B cell (primary cell): Measurements from ENCODE around the gene CAMTA1. TPM values are rescaled to one million over a fixed set of nuclear protein-coding genes. Genes with fewer than 3 reads are reported as not detected.

Experiments used
- ATAC-seq: fragments of 200-7000 bp; cut with Tn5 transposase; one replicate; pipeline ENCODE4 v1.10.0; 2021; ENCODE audit warnings: low read depth, mild to moderate bottlenecking, moderate number of reproducible peaks, moderate library complexity
- CTCF ChIA-PET: fragments of 350-600 bp; sonication (Branson Sonifier 250); formaldehyde crosslinking; loops from one replicate; lab custom pipeline; 2021; ENCODE audit warnings: antibody characterized with exemption, inconsistent platforms; lab: Charles Lee
- POLR2A ChIA-PET: fragments of 350-600 bp; sonication (Branson Sonifier 250); formaldehyde crosslinking; loops from one replicate; lab custom pipeline; 2021; ENCODE audit warnings: antibody characterized with exemption; lab: Charles Lee
- DNase-seq: peaks from one replicate; pipeline ENCODE4 v3.0.0; 2013
- H2AFZ ChIP-seq: 2 replicates; pipeline ENCODE4 v1.6.1; 2012; ENCODE audit warnings: mild to moderate bottlenecking, low read depth, low read length; ENCODE audit not compliant: insufficient read depth, poor library complexity, severe bottlenecking
- H3K27ac ChIP-seq, 2 donors: 1 replicate in 1 of 2; 2 replicates in 1 of 2; pipeline ENCODE4 v1.5.1; 2012 to 2013; ENCODE audit warnings: low read length in 2 of 2, mild to moderate bottlenecking in 2 of 2, moderate library complexity in 1 of 2
- H3K27me3 ChIP-seq, 4 experiments: fragments of 200-600 bp in 1 of 4; sonication (generic) in 1 of 4; replicated peaks in 1 of 4; 1 replicate in 2 of 4; 2 replicates in 2 of 4; pipeline versions ENCODE4 v1.6.1 to v1.7.0; 2013 to 2016; ENCODE audit warnings: low read length in 3 of 4, mild to moderate bottlenecking in 2 of 4, mixed read lengths in 1 of 4, moderate library complexity in 1 of 4; ENCODE audit not compliant: insufficient read depth in 4 of 4, control insufficient read depth in 3 of 4; ENCODE audit errors: control extremely low read depth in 1 of 4
- H3K36me3 ChIP-seq, 2 experiments: replicated peaks in 1 of 2; 1 replicate in 1 of 2; 2 replicates in 1 of 2; pipeline versions ENCODE4 v1.6.1 to v1.7.1; 2013; ENCODE audit warnings: low read length in 1 of 2; ENCODE audit not compliant: insufficient read depth in 2 of 2, control insufficient read depth in 1 of 2; ENCODE audit errors: control extremely low read depth in 1 of 2, extremely low read depth in 1 of 2
- H3K4me1 ChIP-seq, 2 donors: fragments of 200-600 bp in 1 of 2; sonication (generic) in 1 of 2; 1 replicate in 1 of 2; 2 replicates in 1 of 2; pipeline versions ENCODE4 v1.5.1 to v1.6.1; 2013 to 2017; ENCODE audit warnings: low read length in 2 of 2; ENCODE audit not compliant: control insufficient read depth in 2 of 2, insufficient read depth in 2 of 2
- H3K4me2 ChIP-seq: replicated peaks from 2 replicates; pipeline ENCODE3; 2012; ENCODE audit warnings: mild to moderate bottlenecking, low read depth, low read length; ENCODE audit not compliant: poor library complexity, severe bottlenecking
- H3K4me3 ChIP-seq, 5 experiments: fragments of 200-600 bp in 1 of 5; sonication (generic) in 1 of 5; 1 replicate in 3 of 5; 2 replicates in 2 of 5; pipeline versions ENCODE4 v1.5.1 to v1.7.0; 2011 to 2016; ENCODE audit warnings: low read length in 4 of 5, mild to moderate bottlenecking in 4 of 5, low read depth in 2 of 5, control low read depth in 1 of 5, moderate library complexity in 1 of 5; ENCODE audit not compliant: insufficient read depth in 1 of 5; ENCODE audit errors: control extremely low read depth in 1 of 5, extremely low read depth in 1 of 5
- H3K79me2 ChIP-seq: fragments of 200-600 bp; sonication (generic); one replicate; pipeline ENCODE4 v1.6.0; 2016; ENCODE audit warnings: low read length; ENCODE audit not compliant: control insufficient read depth, insufficient read depth
- H3K9ac ChIP-seq: fragments of 200-600 bp; sonication (generic); 2 replicates; pipeline ENCODE4 v1.6.1; 2017; ENCODE audit warnings: mild to moderate bottlenecking, low read length, moderate library complexity
- H3K9me3 ChIP-seq, 3 donors: one replicate each; pipeline versions ENCODE4 v1.6.1 to v1.7.1; 2013; ENCODE audit warnings: low read length in 2 of 3; ENCODE audit not compliant: control insufficient read depth in 2 of 3, insufficient read depth in 1 of 3; ENCODE audit errors: control extremely low read depth in 1 of 3
- H4K20me1 ChIP-seq: 2 replicates; pipeline ENCODE4 v1.6.0; 2012; ENCODE audit warnings: mild to moderate bottlenecking, low read length; ENCODE audit not compliant: insufficient read depth, control insufficient read depth, poor library complexity, severe bottlenecking
- H3K27ac Mint-ChIP-seq: one replicate; pipeline ENCODE4 v1.8.0; 2021; ENCODE audit warnings: mixed read lengths
- H3K27me3 Mint-ChIP-seq: one replicate; pipeline ENCODE4 v1.8.0; 2021; ENCODE audit warnings: mixed read lengths
- H3K4me1 Mint-ChIP-seq: one replicate; pipeline ENCODE4 v1.8.0; 2021; ENCODE audit warnings: mixed read lengths
- H3K4me3 Mint-ChIP-seq: one replicate; pipeline ENCODE4 v1.8.0; 2021; ENCODE audit warnings: mixed read lengths
- H3K9me3 Mint-ChIP-seq: one replicate; pipeline ENCODE4 v1.8.0; 2022; ENCODE audit warnings: mixed read lengths; ENCODE audit not compliant: insufficient read depth
- EZH2 ChIP-seq: IDR thresholded peaks from 2 replicates; pipeline ENCODE4 v1.6.1; 2012; ENCODE audit warnings: borderline replicate concordance, low read depth, mild to moderate bottlenecking, moderate library complexity, low read length; ENCODE audit not compliant: insufficient read depth, poor library complexity, severe bottlenecking
- WGBS: methylation state at CpG from one replicate; pipeline ENCODE4 v1.1.5; 2013; ENCODE audit warnings: missing lambda C conversion rate; ENCODE audit not compliant: insufficient coverage; 5-methylcytosine and 5-hydroxymethylcytosine counted together
- intact Hi-C: fragments of 100-400 bp; cut with micrococcal nuclease; formaldehyde crosslinking; loops from one replicate; pipeline ENCODE4 v1.10.0; 2022
- polyA plus RNA-seq: library from polyadenylated mRNA; depleted of rRNA; stranded (reverse); fragments of >200 nt; gene quantifications from 2 replicates; pipeline ENCODE4 v1.2.3, GENCODE V29; 2012
- total RNA-seq, 2 donors: library from RNA; stranded (reverse); fragments of 120-200 nt in 1 of 2; gene quantifications; 1 replicate in 1 of 2; 2 replicates in 1 of 2; pipeline versions ENCODE4 v1.2.3 to v1.2.4, GENCODE V29; 2013 to 2022
- TF ChIP-seq, protein P1 (sequence below): fragments of 200-600 bp; IDR thresholded peaks from one replicate; pipeline ENCODE4 v1.8.0; 2022; ENCODE audit warnings: antibody characterized with exemption, mild to moderate bottlenecking

The CAMTA1 gene
- total and polyA plus RNA-seq, 2 donors (not counting 1 experiment from before 2014, with no cell fraction given) = 42.2 to 45.7 TPM

DNA sequence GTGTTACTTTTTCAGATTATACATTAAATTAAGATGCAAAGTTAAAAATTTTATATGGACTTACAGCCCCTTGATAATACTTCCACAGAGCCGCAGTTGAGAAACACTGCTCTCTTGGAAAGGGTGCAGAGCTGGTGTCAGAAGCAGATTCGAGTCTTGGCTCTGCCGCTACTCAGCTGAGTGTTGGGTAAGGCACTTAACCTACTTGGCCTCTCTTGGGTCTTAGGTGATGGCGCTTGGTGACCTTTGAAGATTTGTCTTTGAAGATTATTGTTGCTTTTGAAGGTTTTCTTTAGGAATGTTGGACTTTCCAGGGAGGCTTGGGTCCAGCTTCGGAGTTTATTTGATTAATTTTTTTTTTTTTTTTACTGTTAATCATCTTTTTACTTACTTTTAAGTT lies 48.5 kb downstream of the CAMTA1 start:
- H3K27me3 ChIP-seq = no peaks in the 10 kb centered on the region
- no peak overlapping the region for H3K27ac ChIP-seq
- H3K4me2 ChIP-seq = no peak overlapping the region
- DNase-seq (no peak), ATAC-seq (no peak)
- no peak overlapping the region for H2AFZ ChIP-seq
- POLR2A ChIA-PET = interaction anchor here (0.7 kb wide), 1 partner anchor 1007 kb away, joined by 3 read pairs; no protein-coding TSS in a partner anchor
- Mint-ChIP-seq H3K9me3 (no peaks in the 10 kb centered on the region), H3K4me3 (no peak overlapping the region), H3K4me1 (peaks cover 3% of the 10 kb centered on the region), H3K27me3 (no peaks in the 10 kb centered on the region), H3K27ac (no peak overlapping the region)
- CTCF ChIA-PET = interaction anchor here (2.1 kb wide), 1 partner anchor 56 kb away, joined by 5 read pairs; no protein-coding TSS in a partner anchor
- H3K4me3 ChIP-seq = no peak overlapping the region
- intact Hi-C loops = no loop called here
- H3K9me3 ChIP-seq = no peaks in the 10 kb centered on the region
- H3K36me3 ChIP-seq = peaks cover 2 to 3% of the 10 kb centered on the region in 2 experiments
- TF ChIP-seq, protein P1, sequence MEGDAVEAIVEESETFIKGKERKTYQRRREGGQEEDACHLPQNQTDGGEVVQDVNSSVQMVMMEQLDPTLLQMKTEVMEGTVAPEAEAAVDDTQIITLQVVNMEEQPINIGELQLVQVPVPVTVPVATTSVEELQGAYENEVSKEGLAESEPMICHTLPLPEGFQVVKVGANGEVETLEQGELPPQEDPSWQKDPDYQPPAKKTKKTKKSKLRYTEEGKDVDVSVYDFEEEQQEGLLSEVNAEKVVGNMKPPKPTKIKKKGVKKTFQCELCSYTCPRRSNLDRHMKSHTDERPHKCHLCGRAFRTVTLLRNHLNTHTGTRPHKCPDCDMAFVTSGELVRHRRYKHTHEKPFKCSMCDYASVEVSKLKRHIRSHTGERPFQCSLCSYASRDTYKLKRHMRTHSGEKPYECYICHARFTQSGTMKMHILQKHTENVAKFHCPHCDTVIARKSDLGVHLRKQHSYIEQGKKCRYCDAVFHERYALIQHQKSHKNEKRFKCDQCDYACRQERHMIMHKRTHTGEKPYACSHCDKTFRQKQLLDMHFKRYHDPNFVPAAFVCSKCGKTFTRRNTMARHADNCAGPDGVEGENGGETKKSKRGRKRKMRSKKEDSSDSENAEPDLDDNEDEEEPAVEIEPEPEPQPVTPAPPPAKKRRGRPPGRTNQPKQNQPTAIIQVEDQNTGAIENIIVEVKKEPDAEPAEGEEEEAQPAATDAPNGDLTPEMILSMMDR = no peak
- no peak for TF ChIP-seq EZH2
- H4K20me1 ChIP-seq = peaks cover 6% of the 10 kb centered on the region
- no peak overlapping the region for H3K9ac ChIP-seq
- 99% methylated on average over 4 of the region's 5 CpGs for WGBS
- H3K4me1 ChIP-seq = no peaks in the 10 kb centered on the region
- peaks cover 46% of the 10 kb centered on the region for H3K79me2 ChIP-seq

DNA sequence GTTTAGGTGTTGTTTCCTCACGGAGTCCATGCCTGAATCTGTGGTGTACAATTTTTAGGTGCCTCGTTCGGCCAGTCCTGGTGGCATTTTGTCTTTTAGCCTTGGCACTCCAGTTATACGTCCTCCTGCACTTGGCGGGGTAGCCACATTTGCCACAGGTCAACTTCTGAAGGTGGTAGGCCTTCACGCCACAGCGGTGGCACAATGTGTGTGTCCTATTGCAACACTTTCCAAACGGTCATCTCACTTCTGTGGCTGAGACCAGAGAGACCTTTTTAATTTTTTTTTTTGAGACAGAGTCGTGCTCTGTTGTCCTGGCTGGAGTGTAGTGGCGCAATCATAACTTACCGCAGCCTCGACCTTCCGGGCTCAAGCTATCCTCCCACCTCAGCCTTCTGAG lies 49.1 kb downstream of the CAMTA1 start:
- POLR2A ChIA-PET = interaction anchor here (0.7 kb wide), 1 partner anchor 1007 kb away, joined by 3 read pairs; no protein-coding TSS in a partner anchor
- Histone ChIP-seq H3K27ac (no peak overlapping the region), H3K9ac (no peak overlapping the region), H2AFZ (no peak overlapping the region), H3K4me1 (no peaks in the 10 kb centered on the region), H3K4me2 (no peak overlapping the region), H3K27me3 (no peaks in the 10 kb centered on the region), H3K4me3 (no peak overlapping the region), H3K36me3 (peaks cover 2 to 3% of the 10 kb centered on the region in 2 experiments), H4K20me1 (peaks cover 4% of the 10 kb centered on the region), H3K9me3 (no peaks in the 10 kb centered on the region), H3K79me2 (peaks cover 45% of the 10 kb centered on the region)
- intact Hi-C loops = no loop called here
- Mint-ChIP-seq H3K9me3 (no peaks in the 10 kb centered on the region), H3K27me3 (no peaks in the 10 kb centered on the region), H3K4me1 (peaks cover 3% of the 10 kb centered on the region), H3K27ac (no peak overlapping the region), H3K4me3 (no peak overlapping the region)
- TF ChIP-seq EZH2 = no peak
- TF ChIP-seq, protein P1 = no peak
- 99% methylated on average over 9 of the region's 13 CpGs for WGBS
- DNase-seq (no peak), ATAC-seq (no peak)
- CTCF ChIA-PET = interaction anchor here (2.1 kb wide), 1 partner anchor 56 kb away, joined by 5 read pairs; no protein-coding TSS in a partner anchor
